Breast epithelium (tissue), 3 donors: ENCODE data around the gene TP63.

Experiments used
- CTCF ChIP-seq, 3 donors: fragments of 450-650 bp; IDR thresholded peaks; one replicate each; pipeline ENCODE4 v1.5.1; 2016 to 2017; ENCODE audit warnings: antibody characterized with exemption in 3 of 3, mild to moderate bottlenecking in 3 of 3, moderate library complexity in 3 of 3
- POLR2A ChIP-seq: fragments of 450-650 bp; IDR thresholded peaks from one replicate; pipeline ENCODE4 v1.6.1; 2016; ENCODE audit warnings: antibody characterized with exemption, mild to moderate bottlenecking, moderate library complexity
- POLR2AphosphoS5 ChIP-seq, 3 donors: sonication (generic); formaldehyde crosslinking; IDR thresholded peaks; one replicate each; pipeline ENCODE4 v1.6.1; 2017; ENCODE audit warnings: antibody characterized with exemption in 3 of 3

GRCh38 chr3:189728915-189729314 lies 97.7 kb downstream of the TP63 start:
- TF ChIP-seq CTCF (IDR thresholded peaks at IDR 0.05) (no peak), POLR2A (no peak), POLR2AphosphoS5 (IDR thresholded peaks at IDR 0.05) (no peak)
